ENCODE data around the gene XRN1.
A peak's percentile ranks its signal among the peaks of the same experiment; 100 is the strongest.

XRN1 gene

GRCh38 chr3:142285083-142285517, 162.7 kb downstream of the XRN1 start:
- H3K4me3 ChIP-seq (replicated peaks; ENCODE audit: low read depth, low read length), result no peak overlapping the region
- no peaks in the 10 kb centered on the region for H3K27me3 ChIP-seq (replicated peaks; ENCODE audit: control insufficient read depth, insufficient read depth, low read length)
- H3K36me3 ChIP-seq (ENCODE audit: control insufficient read depth, insufficient read depth, low read length), result no peaks in the 10 kb centered on the region
- DNase-seq (ENCODE audit: extremely low read depth, insufficient read length), result no peak
- no peak for TF ChIP-seq CTCF (IDR thresholded peaks at IDR 0.05; ENCODE audit: insufficient read depth, low read length, poor library complexity, severe bottlenecking)

- Histone ChIP-seq H3K36me3 (ENCODE audit: control insufficient read depth, insufficient read depth, low read length) (no peaks in the 10 kb centered on the region), H3K4me3 (replicated peaks; ENCODE audit: low read depth, low read length) (no peak overlapping the region), H3K27me3 (replicated peaks; ENCODE audit: control insufficient read depth, insufficient read depth, low read length) (no peaks in the 10 kb centered on the region)
- DNase-seq (ENCODE audit: extremely low read depth, insufficient read length), result no peak
- no peak for TF ChIP-seq CTCF (IDR thresholded peaks at IDR 0.05; ENCODE audit: insufficient read depth, low read length, poor library complexity, severe bottlenecking)
These were observed 165.3 kb downstream of the XRN1 start for GRCh38 chr3:142282503-142282902.

- Histone ChIP-seq H3K36me3 (ENCODE audit: control insufficient read depth, insufficient read depth, low read length) (no peaks in the 10 kb centered on the region), H3K4me3 (replicated peaks; ENCODE audit: low read depth, low read length) (no peak overlapping the region), H3K27me3 (replicated peaks; ENCODE audit: control insufficient read depth, insufficient read depth, low read length) (no peaks in the 10 kb centered on the region)
- TF ChIP-seq CTCF (IDR thresholded peaks at IDR 0.05; ENCODE audit: insufficient read depth, low read length, poor library complexity, severe bottlenecking), result no peak
- no peak for DNase-seq (ENCODE audit: extremely low read depth, insufficient read length)
These were observed 166.4 kb downstream of the XRN1 start for GRCh38 chr3:142281474-142281873.

- DNase-seq (ENCODE audit: extremely low read depth, insufficient read length), result peak; percentile 25
- TF ChIP-seq CTCF (IDR thresholded peaks at IDR 0.05; ENCODE audit: insufficient read depth, low read length, poor library complexity, severe bottlenecking), result peak; percentile 54
- Histone ChIP-seq H3K4me3 (replicated peaks; ENCODE audit: low read depth, low read length) (no peak overlapping the region), H3K36me3 (ENCODE audit: control insufficient read depth, insufficient read depth, low read length) (no peaks in the 10 kb centered on the region), H3K27me3 (replicated peaks; ENCODE audit: control insufficient read depth, insufficient read depth, low read length) (no peaks in the 10 kb centered on the region)
These were observed 167.8 kb downstream of the XRN1 start for GRCh38 chr3:142279965-142280590.

- no peak for DNase-seq (ENCODE audit: extremely low read depth, insufficient read length)
- H3K4me3 ChIP-seq (replicated peaks; ENCODE audit: low read depth, low read length), result no peak overlapping the region
- no peaks in the 10 kb centered on the region for H3K36me3 ChIP-seq (ENCODE audit: control insufficient read depth, insufficient read depth, low read length)
- TF ChIP-seq CTCF (IDR thresholded peaks at IDR 0.05; ENCODE audit: insufficient read depth, low read length, poor library complexity, severe bottlenecking), result no peak
- no peaks in the 10 kb centered on the region for H3K27me3 ChIP-seq (replicated peaks; ENCODE audit: control insufficient read depth, insufficient read depth, low read length)
These were observed 169.4 kb downstream of the XRN1 start for GRCh38 chr3:142278451-142278850.

GRCh38 chr3:142276781-142277180, 171.1 kb downstream of the XRN1 start:
- Histone ChIP-seq H3K27me3 (replicated peaks; ENCODE audit: control insufficient read depth, insufficient read depth, low read length) (no peaks in the 10 kb centered on the region), H3K36me3 (ENCODE audit: control insufficient read depth, insufficient read depth, low read length) (no peaks in the 10 kb centered on the region), H3K4me3 (replicated peaks; ENCODE audit: low read depth, low read length) (no peak overlapping the region)
- no peak for TF ChIP-seq CTCF (IDR thresholded peaks at IDR 0.05; ENCODE audit: insufficient read depth, low read length, poor library complexity, severe bottlenecking)
- DNase-seq (ENCODE audit: extremely low read depth, insufficient read length), result no peak

Measured in GM06990 (cell line).